C1 segment of cervical spinal cord (tissue), 14 donors: ENCODE measurements around the gene CYP2F1.
A peak's percentile ranks its signal among the peaks of the same experiment; 100 is the strongest.
"Not testable (repeated sequence)": the region's sequence is repeated elsewhere in the genome, so short reads cannot be mapped to it uniquely, and the experiment has no call there.

Experiments
- DNase-seq, 14 donors: peaks; one replicate each; lab custom pipeline; 2025; lab: John Stamatoyannopoulos, UW

The CYP2F1 gene

DNA sequence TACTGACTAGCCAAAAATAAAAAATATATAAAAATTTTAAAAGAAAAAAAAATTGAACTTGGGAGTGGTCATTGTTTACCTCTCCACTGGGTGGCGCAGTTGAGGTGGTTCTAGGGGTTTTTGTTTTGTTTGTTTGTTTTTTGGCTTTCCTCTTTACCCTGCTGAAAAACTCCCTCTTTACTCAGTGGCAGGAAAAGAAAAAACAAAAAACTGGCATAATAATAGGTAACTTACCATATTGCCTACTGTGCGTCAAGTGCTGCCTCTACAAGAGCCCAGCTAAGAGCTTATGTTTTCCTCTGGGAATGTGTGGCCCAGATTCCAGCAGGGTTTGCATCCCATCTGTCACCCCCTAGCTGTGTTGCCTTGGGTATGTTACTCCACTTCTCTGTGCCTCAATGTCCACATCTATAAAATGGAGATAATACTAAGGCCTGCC is 12.6 kb downstream of the CYP2F1 start:
- not testable (repeated sequence) for DNase-seq

DNA sequence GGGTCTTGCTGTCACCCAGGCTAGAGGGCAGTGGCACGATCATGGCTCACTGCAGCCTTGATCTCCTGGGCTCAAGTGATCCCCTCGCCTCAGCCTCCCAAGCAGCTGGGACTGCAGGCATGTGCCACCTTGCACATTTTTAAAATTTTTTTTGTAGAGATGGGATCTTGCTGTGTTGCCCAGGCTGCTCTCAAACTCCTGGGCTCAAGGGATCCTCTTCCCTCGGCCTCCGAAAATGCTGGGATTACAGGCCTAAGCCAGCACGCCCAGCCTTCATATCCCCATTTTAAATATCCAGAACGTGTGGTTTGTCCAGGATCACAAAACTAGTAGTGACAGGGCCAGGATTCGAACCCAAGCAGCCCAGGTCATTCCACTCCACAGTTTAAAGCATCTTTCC is 13.1 kb downstream of the CYP2F1 start:
- DNase-seq, result not testable (repeated sequence)

DNA sequence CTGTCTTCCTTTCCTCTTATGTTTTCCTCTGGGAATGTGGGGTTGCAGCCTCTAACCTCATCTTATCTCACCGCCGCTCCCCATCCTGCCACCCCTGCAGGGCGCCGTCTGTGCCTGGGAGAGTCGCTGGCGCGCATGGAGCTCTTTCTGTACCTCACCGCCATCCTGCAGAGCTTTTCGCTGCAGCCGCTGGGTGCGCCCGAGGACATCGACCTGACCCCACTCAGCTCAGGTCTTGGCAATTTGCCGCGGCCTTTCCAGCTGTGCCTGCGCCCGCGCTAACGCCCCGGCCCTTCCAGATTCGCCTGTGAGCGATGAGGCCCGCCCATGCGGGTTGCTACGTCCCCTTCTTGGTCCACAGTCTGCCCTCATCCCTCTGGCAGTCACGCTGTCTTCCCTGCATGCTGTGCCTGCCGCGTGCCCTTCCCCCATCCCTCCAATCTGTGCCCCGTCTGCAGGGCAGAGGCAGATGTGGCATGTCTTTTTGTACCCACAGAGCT is 13.6 kb downstream of the CYP2F1 start:
- DNase-seq, result peak in 10 of 14 donors; percentile 1 to 66 (median 4)

DNA sequence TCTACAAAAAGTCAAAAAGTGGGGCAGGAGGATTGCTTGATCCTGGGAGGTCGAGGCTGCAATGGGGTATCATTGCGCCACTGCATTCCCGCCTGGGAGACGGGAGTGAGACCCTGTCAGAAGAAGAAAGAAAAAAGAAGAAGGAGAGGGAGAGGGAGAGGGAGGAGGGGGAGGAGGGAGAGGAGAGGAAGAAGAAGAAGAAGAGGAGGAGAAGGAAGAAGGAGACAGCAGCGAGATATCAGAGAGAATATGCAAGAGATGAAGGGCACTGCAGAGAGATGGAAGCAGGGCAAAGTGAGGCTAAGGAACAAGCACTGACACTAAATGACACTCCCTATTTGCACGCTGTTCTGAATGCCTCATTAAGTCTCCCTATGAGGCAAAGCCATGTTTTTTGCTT is 14.5 kb downstream of the CYP2F1 start:
- no peak for DNase-seq

DNA sequence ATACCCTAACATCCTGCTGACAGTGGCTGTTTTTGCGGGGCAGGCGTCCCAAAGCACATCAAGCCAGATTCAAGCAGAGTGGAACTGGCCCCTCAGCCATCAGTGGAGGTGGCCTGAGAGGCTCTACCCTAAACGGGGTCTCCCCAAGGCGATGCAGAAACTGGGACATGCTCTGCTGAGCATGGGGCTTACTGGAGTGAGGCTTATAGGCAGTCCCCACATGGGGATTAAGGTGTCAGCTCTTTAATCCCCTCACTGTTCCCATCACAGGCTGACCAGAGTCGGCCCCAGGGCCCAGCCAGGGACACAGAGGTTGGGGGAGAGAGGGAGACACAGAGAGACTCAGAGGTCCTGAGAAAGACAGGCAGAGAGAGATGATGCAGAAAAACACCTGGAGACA is 17.0 kb downstream of the CYP2F1 start:
- DNase-seq, result no peak

DNA sequence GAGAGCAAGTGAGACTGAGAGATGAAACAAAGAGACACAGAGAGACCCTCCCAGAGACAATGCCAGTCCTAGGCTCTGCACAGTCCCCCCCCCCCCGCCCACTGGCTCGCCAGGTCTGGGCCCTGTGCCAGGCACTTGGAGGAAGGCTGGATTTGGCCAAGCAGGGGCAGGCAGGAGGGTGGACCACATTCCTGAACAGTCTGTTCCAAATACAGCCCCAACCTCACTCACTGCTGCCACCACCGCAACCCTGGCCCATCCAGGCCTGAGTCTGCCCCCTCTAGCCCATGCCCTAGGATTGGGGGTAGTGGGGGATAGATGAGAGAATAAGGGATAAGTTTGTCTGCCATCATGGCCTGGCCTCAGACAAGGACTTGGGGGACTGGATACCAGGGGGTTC is 19.0 kb downstream of the CYP2F1 start:
- DNase-seq, result no peak

DNA sequence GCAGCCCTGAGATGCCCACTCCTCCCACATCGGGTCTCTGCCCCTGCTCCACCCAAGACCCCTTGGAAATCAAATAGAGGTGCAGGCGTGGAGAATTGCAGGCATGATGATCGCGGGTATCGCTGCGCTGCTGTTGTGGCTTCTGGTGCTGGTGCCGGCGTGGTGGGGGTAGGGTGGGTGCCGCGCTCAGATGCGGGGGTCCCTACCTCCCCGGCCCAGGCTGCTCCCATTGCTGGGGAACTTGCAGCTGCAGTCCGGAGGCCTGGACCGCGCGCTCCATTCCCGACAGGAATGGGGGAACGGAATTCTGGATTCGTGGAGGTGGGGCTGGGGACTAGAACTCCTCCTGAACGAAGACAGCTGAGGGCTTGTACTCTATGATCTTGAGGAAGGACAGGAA is 20.4 kb downstream of the CYP2F1 start:
- DNase-seq, result no peak

DNA sequence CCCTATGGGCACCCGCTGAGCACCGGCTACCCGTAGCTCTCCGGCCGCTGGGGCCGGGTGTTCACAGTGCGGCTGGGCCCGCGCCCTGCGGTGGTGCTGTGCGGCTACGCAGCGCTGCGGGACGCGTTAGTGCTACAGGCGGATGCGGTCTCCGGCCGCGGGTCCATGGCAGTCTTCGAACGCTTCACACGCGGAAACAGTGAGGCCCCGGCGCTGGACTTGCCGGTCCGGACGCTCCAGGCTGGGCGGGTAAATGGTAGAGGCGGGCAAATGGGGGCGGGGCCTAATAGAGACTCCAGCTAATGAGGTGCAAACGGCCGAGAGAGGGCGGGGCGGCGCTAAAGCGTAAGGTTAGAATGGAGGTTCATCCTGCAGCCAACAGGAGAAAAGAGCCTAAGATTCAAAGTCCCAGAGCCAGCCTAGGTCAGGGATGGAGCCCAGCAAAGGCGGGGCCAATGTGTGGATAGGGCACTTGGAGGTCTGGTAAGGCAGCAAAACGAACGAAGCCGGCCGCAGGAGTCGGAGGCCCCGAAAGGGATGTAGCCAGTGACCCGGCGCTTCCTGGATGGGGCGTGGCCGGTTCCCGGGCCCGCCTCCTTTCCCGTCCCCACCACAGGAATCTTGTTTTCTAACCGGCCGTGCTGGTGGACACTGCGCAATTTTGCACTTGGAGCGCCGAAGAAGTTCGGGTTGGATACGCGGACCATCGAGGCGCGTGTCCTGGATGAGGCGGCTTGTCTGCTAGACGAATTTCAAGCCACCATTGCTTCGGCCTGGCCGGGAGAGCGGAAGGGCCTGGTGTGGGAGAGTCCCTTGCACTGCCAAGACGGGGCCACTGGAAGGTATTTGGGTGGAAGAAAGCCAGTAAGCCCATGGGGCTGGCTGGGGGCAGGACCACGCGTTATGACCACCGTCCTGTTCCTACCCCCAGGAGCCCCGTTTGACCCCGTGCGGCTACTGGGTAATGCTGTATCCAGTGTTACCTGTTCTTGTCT is 21.5 kb downstream of the CYP2F1 start:
- DNase-seq, result peak in 10 of 14 donors; percentile 4 to 64 (median 28)

DNA sequence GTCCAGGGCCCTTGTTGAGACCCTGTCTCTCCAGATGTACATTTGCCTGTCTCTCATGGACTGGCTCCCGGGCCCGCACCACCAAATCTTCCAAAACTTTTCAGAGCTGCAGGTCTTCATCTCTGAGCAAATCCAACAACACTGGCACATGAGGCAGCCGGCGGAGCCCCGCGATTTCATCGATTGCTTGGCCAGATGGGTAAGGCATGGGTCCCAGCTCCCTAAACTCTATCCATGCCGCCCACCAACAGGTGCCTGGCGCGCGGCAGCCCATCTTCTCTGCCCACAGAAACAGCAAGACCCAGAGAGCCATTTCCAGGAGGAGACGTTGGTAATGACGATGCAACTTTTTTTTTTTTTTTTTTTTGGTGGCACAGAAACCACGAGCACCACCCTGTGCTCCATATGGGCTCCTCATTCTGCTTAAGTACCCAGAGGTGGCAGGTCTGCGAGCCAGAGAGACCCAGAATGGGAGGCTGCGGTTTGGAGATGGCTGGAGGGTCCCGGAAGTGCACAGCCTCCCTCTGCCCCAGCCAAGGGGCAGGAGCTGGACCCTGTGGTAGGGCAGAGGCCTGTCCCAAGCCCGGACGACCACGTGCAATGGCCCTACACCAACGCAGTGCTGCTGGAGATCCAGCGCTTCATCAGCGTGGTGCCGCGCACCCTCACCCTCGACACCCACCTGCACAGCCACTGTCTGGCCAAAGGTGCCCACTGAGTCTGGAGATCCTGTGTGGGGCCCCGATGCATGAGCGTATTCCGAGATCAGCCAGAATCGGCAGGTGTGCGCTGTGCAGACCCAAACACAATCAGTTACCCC is 22.6 kb downstream of the CYP2F1 start:
- DNase-seq, result no peak

DNA sequence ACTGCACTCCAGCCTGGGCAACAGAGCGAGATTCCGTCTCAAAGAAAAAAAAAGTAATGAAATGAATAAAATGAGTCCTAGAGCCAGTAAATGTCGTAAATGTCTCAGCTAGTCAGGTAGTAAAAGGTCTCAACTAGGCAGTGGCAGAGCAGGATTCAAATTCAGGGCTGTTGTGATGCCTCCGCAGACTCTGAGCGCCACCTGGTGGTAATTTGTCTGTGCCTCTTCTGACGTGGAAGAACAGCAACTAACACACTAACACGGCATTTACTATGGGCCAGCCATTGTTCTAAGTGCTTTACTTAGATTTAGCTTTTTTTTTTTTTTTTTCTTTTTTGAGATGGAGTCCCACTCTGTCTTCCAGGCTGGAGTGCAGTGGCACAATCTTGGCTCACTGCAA is 30.2 kb downstream of the CYP2F1 start:
- peak in 9 of 14 donors; percentile 2 to 49 (median 8) for DNase-seq

DNA sequence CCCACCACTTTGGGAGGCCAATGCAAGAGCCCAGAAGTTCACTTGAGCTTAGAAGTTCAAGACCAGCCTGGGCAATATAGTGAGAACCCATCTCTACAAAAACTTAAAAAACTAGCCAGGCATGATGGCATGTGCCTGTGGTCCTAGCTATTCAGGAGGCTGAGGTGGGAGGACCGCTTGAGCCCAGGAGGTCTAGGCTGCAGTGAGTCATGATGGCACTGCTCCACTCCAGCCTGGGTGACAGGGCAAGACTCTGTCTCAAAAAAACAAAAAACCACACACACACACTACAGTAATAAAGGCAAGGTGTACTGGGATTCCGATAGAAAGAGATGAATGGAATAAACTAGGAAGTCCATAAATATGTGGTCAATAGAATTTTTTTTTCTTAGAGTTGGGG is 35.6 kb downstream of the CYP2F1 start:
- no peak for DNase-seq

DNA sequence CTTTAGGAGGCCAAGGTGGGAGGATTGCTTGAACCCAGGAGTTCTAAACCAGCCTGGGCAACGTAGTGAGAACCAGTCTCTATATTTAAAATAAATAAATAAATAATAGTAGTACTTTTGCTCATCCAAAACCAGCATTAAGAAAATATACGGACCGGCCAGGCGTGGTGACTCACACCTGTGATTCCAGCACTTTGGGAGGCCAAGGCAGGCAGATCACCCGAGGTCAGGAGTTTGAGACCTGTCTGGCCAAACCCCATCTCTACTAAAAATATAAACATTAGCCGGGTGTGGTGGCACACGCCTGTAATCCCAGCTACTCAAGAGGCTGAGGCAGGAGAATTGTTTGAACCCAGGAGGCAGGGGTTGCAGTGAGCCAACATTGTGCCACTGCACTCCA is 36.8 kb downstream of the CYP2F1 start:
- not testable (repeated sequence) for DNase-seq

DNA sequence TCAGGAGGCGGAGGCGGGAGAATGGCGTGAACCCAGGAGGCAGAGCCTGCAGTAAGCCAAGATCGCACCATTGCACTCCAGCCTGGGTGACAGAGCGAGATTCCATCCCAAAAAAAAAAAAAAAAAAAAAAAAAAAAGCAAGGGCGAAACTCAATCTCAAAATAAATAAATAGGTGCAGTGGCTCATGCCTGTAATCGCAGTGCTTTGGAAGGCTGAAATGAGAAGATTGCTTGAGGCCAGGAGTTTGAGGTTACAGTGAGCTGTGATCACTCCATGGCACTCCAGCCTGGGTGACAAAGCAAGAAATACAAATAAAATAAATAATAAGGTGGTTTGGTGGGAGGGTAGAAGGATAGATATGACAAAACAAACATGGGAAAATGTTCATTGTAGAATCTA is 39.8 kb downstream of the CYP2F1 start:
- DNase-seq, result no peak

DNA sequence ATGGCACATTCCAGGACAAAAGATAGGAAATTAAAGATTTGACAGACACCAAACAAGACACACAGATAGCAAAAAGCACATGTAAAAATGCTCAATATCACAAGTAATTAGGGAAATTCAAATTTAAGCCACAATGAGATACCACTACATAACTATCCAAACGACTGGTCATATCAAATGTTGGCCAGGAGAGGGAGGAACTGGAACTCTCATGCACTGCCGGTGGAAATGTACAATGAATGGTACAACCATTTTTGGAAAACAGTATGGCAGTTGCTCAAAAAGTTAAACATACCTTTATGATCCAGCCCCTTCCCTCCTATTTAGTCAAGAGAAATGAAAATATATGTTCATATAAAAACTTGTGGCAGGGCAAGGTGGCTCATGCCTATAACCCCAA is 42.0 kb downstream of the CYP2F1 start:
- no peak for DNase-seq

DNA sequence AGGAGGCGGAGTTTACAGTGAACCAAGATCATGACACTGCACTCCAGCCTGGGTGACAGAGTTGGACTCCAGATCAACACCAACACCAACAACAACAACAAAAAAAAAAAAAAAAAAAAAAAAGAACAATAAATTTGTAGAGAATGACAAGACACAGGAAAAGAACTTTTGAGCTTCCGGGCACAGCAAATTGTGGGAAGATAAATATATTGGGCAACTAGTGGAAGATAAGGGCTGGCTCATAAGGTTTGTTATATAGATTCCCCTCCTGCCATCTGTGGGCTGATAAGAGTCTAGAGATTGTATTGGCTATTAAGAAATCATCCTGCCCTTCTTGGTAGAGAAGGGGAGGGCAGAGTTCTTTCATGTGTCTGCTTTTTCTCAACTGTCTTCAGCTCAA is 45.6 kb downstream of the CYP2F1 start:
- no peak for DNase-seq

DNA sequence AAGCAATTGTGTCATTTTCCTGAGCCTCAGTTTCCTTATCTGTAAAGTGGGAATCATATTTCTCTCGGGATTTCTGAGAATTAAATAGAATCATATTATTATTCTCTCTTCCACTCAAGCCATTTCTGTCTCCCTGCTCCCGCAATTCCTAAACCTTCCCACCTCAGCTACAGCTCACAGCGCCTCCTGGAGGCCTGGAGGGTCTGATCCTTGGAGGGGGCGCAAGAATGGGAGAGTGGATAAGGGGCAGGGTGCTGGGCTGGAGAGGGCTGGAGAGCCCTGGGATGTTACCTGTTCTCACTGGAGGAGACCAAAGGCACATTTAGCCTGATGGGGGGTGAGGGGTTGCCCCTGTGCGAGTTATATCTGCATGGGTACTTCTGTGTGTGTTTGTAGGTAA is 47.7 kb downstream of the CYP2F1 start:
- no peak for DNase-seq

DNA sequence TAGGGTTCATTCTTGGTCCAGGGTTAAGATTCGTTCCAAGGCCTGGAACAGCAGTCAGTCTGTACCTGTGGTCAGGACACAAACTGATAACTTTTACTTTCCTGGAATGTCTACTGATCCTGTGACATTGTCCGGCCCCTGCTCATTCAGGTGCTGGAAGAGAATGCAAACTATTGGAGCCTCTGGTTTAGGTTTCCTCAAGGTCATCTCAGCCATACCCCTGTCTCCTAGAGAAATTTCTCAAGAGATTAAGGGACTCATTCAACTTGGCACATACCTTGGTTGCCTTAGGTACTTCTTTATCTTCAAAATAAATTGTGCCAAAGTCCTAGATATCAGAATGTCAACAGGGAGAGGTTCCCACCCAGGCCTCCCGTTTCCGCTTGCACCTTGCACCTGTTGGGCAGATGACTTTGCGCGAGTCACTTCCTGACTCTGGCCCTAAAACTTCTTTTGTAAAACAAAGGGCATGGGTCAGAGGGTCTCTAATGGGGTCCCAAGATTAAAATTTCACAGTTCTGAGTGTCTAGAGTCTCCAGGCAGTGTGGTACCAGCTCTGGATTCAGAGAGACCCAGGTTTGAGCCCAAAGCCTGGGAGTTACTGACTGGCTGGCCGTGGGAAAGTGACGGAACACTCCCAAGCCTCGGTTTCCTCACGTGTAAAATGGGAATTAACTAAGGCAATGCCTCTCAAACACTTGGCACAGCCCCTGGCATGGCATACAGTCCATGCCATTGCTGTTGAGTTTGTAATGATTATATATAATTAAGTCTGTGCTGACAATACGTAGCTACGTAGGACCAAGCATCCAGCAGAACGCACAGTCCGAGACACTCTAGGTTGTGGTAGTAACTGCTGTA is 52.9 kb downstream of the CYP2F1 start:
- no peak for DNase-seq

DNA sequence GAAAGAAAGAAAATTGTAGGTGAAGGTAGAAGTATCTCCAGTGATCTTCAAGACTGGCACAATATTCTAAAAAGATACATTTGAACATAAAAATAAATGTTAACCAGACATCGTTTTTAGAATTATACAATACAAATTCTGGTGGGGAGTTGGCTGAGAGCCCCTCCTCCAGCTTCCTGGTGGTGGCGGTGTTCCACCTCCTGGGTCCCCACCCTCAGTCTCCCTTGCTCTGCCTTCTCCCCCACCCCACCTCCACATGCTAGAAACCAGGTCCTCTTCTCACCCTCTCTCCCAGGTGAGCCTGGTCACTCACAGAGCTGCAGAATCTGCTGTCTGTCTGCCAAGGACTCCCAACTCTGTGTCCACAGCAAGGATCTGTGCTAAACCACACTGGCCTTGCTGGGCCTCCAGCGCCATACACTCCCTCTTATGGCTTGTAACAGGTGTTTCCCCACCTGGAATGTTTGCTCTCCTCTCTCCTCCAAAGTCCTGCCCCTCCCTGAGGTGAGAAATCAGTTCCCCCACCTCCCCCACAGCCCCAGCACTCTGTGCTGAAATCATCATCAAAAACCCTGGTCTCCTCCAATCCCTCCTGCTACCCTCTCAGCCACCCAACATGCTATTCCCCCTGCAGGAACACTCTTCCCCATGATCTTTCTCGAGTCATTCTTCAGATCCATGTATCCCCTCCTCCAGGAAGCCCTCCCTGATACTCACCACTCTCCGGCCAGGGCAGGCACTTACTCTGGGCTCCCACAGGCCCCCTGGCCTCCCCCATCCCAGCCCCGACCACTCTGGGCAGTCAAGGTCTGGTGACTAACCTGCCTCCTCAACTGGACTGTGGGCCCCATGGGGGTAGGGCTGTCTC is 58.3 kb downstream of the CYP2F1 start:
- no peak for DNase-seq

DNA sequence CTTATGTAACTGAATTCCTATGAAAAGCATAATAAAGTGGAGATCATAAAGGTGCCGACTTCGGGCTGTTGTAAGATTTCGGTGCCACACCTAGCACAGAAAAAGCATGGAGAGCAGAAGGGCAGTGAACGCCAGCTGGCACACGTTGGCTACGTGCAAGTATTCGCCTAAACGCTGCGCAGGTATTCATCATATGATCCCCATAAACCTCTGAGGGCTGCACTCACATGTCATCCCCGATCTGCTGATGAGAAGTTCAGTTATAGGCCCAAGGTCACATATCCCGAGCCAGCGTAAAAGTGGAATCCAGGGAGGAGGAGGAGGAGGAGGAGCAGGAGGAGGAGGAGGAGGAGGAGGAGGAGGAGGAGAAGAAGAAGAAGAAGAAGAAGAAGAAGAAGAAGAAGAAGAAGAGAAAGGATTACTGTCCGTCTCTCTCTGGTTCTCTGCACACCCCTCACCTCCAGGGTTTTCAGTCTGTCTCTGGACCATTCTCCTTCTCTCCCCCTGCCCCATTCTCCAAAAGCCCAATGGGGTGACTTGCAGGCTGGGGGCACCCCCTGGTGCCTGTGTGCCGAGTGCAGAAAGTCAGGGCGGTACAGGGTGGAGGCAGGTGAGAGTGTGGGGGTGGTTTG is 60.2 kb downstream of the CYP2F1 start:
- no peak for DNase-seq
